Neural progenitor cell (in vitro differentiated cells): ENCODE measurements around the gene DTNBP1.

ENCODE experiments used
- EZH2phosphoT487 ChIP-seq: fragments of 200-600 bp; sonication (generic); IDR thresholded peaks from 2 replicates; pipeline ENCODE4 v1.6.1; 2017; ENCODE audit warnings: antibody characterized with exemption
- TF ChIP-seq, protein P1 (sequence below): fragments of 200-600 bp; sonication (generic); IDR thresholded peaks from 2 replicates; pipeline ENCODE4 v1.5.1; 2017; ENCODE audit warnings: antibody characterized with exemption, mild to moderate bottlenecking

DNA sequence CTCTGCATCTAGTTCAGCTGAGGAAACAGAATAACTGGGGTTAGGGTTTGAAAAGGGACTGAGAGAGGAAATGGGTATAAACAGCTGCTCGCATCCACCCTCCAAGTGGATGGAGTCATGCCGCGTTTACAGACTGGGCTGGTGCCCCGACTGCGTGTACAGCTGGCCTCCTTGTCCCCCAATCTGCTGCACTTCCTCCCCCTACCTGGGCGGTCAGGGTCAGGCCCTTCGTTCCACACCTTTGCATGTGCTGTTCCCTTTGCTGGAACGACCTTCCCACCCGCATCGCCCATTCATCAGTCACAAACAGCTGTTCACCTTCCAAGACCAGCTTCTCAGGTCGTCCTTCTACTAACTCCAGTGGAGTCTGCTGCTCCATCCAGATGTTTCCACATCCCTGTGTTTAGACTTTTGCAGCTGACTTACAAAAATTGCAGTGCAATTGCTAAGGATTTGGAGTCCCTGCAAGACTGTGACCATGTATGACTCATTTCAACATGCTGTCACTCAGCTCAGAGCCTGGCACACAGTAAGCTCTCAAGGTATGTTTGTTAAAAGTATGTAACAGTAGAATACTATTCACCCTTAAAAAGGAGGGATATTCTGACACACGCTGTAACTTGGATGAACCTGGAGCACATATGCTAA is 129.3 kb downstream of the DTNBP1 start:
- TF ChIP-seq, protein P1, sequence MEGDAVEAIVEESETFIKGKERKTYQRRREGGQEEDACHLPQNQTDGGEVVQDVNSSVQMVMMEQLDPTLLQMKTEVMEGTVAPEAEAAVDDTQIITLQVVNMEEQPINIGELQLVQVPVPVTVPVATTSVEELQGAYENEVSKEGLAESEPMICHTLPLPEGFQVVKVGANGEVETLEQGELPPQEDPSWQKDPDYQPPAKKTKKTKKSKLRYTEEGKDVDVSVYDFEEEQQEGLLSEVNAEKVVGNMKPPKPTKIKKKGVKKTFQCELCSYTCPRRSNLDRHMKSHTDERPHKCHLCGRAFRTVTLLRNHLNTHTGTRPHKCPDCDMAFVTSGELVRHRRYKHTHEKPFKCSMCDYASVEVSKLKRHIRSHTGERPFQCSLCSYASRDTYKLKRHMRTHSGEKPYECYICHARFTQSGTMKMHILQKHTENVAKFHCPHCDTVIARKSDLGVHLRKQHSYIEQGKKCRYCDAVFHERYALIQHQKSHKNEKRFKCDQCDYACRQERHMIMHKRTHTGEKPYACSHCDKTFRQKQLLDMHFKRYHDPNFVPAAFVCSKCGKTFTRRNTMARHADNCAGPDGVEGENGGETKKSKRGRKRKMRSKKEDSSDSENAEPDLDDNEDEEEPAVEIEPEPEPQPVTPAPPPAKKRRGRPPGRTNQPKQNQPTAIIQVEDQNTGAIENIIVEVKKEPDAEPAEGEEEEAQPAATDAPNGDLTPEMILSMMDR = no peak
- no peak for TF ChIP-seq EZH2phosphoT487
